Suprapubic skin (tissue), 4 donors: ENCODE results near the gene MAP6. TPM values are rescaled to one million over a fixed set of nuclear protein-coding genes. Genes with fewer than 3 reads are reported as not detected.

Experiments used
- DNase-seq, 2 donors: peaks; one replicate each; pipeline ENCODE4 v3.0.0-alpha.2; 2019; ENCODE audit warnings: low spot score in 2 of 2
- H3K27ac ChIP-seq: fragments of 200-600 bp; sonication (generic); one replicate; pipeline ENCODE4 v1.5.1; 2019
- H3K27me3 ChIP-seq: fragments of 200-600 bp; sonication (generic); one replicate; pipeline ENCODE4 v1.5.1; 2019
- H3K36me3 ChIP-seq: fragments of 200-600 bp; sonication (generic); one replicate; pipeline ENCODE4 v1.5.1; 2019
- H3K4me1 ChIP-seq: fragments of 200-600 bp; sonication (generic); one replicate; pipeline ENCODE4 v1.5.1; 2019
- H3K4me3 ChIP-seq: fragments of 200-600 bp; sonication (generic); one replicate; pipeline ENCODE4 v1.5.1; 2019; ENCODE audit warnings: mild to moderate bottlenecking
- H3K9me3 ChIP-seq: fragments of 200-600 bp; sonication (generic); one replicate; pipeline ENCODE4 v1.5.1; 2019
- CTCF ChIP-seq, 2 donors: fragments of 200-600 bp in 1 of 2; fragments of 450-650 bp in 1 of 2; sonication (generic) in 1 of 2; IDR thresholded peaks; one replicate each; pipeline ENCODE4 v1.5.1; 2016 to 2019; ENCODE audit warnings: antibody characterized with exemption in 2 of 2, mild to moderate bottlenecking in 1 of 2, moderate library complexity in 1 of 2
- EP300 ChIP-seq: sonication (generic); formaldehyde crosslinking; IDR thresholded peaks from one replicate; pipeline ENCODE4 v1.6.1; 2017; ENCODE audit warnings: antibody characterized with exemption
- POLR2A ChIP-seq, 2 donors: fragments of 450-650 bp; IDR thresholded peaks; one replicate each; pipeline ENCODE4 v1.6.1; 2017; ENCODE audit warnings: antibody characterized with exemption in 2 of 2, mild to moderate bottlenecking in 2 of 2, moderate library complexity in 2 of 2
- POLR2AphosphoS5 ChIP-seq, 3 donors: sonication (generic); formaldehyde crosslinking; IDR thresholded peaks; one replicate each; pipeline ENCODE4 v1.6.1; 2017; ENCODE audit warnings: antibody characterized with exemption in 3 of 3
- WGBS: methylation state at CpG from one replicate; pipeline ENCODE4 v1.1.5; 2018; 5-methylcytosine and 5-hydroxymethylcytosine counted together
- total RNA-seq, 4 donors: library from RNA; depleted of rRNA; stranded (reverse); fragments of >200 nt; gene quantifications; one replicate each; pipeline ENCODE4 v1.1.0, GENCODE V29; 2016

MAP6 gene
- total RNA-seq, 4 donors from 2014 or later = 2.7 to 11.0 (median 4.6) TPM

GRCh38 chr11:75547177-75547576 lies 121.7 kb downstream of the MAP6 start:
- no peak for DNase-seq

GRCh38 chr11:75543806-75544205 lies 125.0 kb downstream of the MAP6 start:
- Histone ChIP-seq H3K27ac (no peak overlapping the region), H3K27me3 (no peaks in the 10 kb centered on the region), H3K4me1 (peaks cover 6% of the 10 kb centered on the region), H3K36me3 (no peaks in the 10 kb centered on the region), H3K9me3 (no peaks in the 10 kb centered on the region), H3K4me3 (no peak overlapping the region)
- TF ChIP-seq EP300 (no peak), POLR2AphosphoS5 (IDR thresholded peaks at IDR 0.05) (no peak)
- 66% methylated on average over 6 of the region's 6 CpGs for WGBS
- DNase-seq = no peak

More at GRCh38 chr11:75547177-75547576, 121.7 kb downstream of the MAP6 start:
- Histone ChIP-seq H3K4me1 (peaks cover 6% of the 10 kb centered on the region), H3K36me3 (no peaks in the 10 kb centered on the region), H3K9me3 (no peaks in the 10 kb centered on the region), H3K4me3 (no peak overlapping the region), H3K27ac (no peak overlapping the region), H3K27me3 (no peaks in the 10 kb centered on the region)
- TF ChIP-seq EP300 = no peak
- TF ChIP-seq CTCF (IDR thresholded peaks at IDR 0.05) = no peak
- no peak for TF ChIP-seq POLR2AphosphoS5 (IDR thresholded peaks at IDR 0.05)
- TF ChIP-seq POLR2A (IDR thresholded peaks at IDR 0.05) = no peak
- WGBS = 97% methylated on average over 1 of the region's 1 CpG

- no peak for DNase-seq
- H3K27ac ChIP-seq = no peak overlapping the region
- TF ChIP-seq CTCF (IDR thresholded peaks at IDR 0.05) = no peak
- TF ChIP-seq POLR2A (IDR thresholded peaks at IDR 0.05) = no peak
- TF ChIP-seq EP300 = no peak
- TF ChIP-seq POLR2AphosphoS5 (IDR thresholded peaks at IDR 0.05) = no peak
- no peaks in the 10 kb centered on the region for H3K27me3 ChIP-seq
- 80% methylated on average over 1 of the region's 1 CpG for WGBS
- H3K4me1 ChIP-seq = no peaks in the 10 kb centered on the region
- H3K36me3 ChIP-seq = no peaks in the 10 kb centered on the region
- no peak overlapping the region for H3K4me3 ChIP-seq
- H3K9me3 ChIP-seq = no peaks in the 10 kb centered on the region
Observed at GRCh38 chr11:75542088-75542438, 126.8 kb downstream of the MAP6 start.

- no peak overlapping the region for H3K27ac ChIP-seq
- WGBS = 89% methylated on average over 4 of the region's 4 CpGs
- H3K9me3 ChIP-seq = no peaks in the 10 kb centered on the region
- no peaks in the 10 kb centered on the region for H3K27me3 ChIP-seq
- no peaks in the 10 kb centered on the region for H3K36me3 ChIP-seq
- no peak overlapping the region for H3K4me3 ChIP-seq
- no peaks in the 10 kb centered on the region for H3K4me1 ChIP-seq
- no peak for TF ChIP-seq POLR2AphosphoS5 (IDR thresholded peaks at IDR 0.05)
- TF ChIP-seq EP300 = no peak
- no peak for TF ChIP-seq POLR2A (IDR thresholded peaks at IDR 0.05)
- no peak for TF ChIP-seq CTCF (IDR thresholded peaks at IDR 0.05)
- DNase-seq = no peak
Observed at GRCh38 chr11:75541193-75542087, 127.4 kb downstream of the MAP6 start.

GRCh38 chr11:75539459-75540334 lies 129.1 kb downstream of the MAP6 start:
- H3K27me3 ChIP-seq = no peaks in the 10 kb centered on the region
- TF ChIP-seq POLR2AphosphoS5 (IDR thresholded peaks at IDR 0.05) (no peak), CTCF (IDR thresholded peaks at IDR 0.05) (no peak), POLR2A (IDR thresholded peaks at IDR 0.05) (no peak), EP300 (no peak)
- 72% methylated on average over 9 of the region's 9 CpGs for WGBS
- H3K9me3 ChIP-seq = no peaks in the 10 kb centered on the region
- no peaks in the 10 kb centered on the region for H3K4me1 ChIP-seq
- H3K4me3 ChIP-seq = no peak overlapping the region
- H3K27ac ChIP-seq = no peak overlapping the region
- no peaks in the 10 kb centered on the region for H3K36me3 ChIP-seq
- no peak for DNase-seq
